ENCODE results near the gene CNNM3. TPM values are rescaled to one million over a fixed set of nuclear protein-coding genes. Genes with fewer than 3 reads are reported as not detected.
A peak's percentile ranks its signal among the peaks of the same experiment; 100 is the strongest.

The CNNM3 gene
- total RNA-seq, 1 donor from 2014 or later = 28.3 TPM

DNA sequence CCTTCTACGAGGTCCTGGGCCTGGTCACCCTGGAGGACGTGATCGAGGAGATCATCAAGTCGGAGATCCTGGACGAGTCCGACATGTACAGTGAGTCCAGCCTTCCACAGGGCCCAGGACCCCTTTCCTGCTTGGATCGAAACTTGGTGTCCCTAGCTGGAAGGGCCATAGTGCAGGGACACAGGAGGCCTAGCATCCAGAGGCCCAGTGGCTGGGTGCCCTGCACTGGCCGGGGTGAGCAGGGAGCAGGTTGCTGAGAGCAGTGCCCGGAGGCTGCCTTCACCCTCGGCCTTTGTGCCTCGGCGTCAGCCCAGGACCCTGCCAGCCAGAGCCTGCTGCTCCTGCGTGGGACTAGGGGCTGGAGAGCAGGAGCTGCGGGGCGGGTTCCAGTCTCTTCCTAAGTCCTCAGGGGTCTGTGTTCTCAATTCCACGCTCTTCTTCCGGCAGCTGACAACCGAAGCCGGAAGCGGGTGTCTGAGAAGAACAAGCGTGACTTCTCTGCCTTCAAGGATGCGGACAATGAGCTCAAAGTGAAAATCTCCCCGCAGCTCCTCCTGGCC is 18.9 kb upstream of the CNNM3 start:
- Mint-ChIP-seq H3K9me3 (no peaks in the 10 kb centered on the region), H3K4me3 (no peak overlapping the region), H3K27ac (no peak overlapping the region), H3K36me3 (no peaks in the 10 kb centered on the region), H3K27me3 (no peaks in the 10 kb centered on the region), H3K4me1 (ENCODE audit: unreplicated experiment) (peaks cover 5% of the 10 kb centered on the region)
- DNase-seq (ENCODE audit: extremely low spot score, unreplicated experiment) = no peak
- no peak for TF ChIP-seq CTCF (conservative IDR thresholded peaks at IDR 0.05)

DNA sequence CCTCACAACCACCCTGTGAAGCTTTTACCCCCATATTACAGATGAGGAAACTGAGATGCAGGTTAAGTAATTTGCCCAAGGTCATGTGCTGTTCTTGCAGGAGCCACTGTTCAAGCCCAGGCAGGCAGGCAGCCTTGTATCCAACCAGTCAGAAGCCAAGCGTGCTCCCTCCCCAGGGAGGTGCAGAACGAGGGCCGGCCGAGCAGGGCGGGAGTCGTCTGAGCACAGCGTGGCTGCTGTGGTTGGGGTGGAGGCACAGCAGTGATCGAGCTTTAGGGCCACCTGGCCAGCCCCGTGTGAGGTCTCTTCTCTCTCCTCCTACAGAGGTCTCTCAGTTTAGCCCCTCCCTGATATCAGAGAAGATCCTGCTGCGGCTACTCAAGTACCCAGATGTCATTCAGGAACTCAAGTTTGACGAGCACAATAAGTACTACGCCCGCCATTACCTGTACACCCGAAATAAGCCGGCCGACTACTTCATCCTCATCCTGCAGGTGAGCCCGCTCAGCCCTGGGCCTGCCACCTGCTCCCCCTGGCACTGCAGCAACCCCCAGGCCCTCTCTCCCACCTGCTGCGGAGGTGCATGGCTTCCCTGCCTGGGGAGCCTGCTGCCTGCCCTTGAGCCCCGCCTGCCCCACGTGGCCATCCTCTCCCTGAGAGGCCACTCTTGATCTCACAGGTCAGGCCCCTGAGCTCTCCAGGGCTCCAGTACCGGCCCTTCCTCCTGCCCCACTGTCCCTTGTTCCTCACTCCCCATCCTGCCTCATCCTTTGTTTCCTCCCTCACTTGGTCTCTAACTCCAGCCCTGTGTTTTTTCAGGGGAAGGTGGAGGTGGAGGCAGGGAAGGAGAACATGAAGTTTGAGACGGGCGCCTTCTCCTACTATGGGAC is 17.1 kb upstream of the CNNM3 start:
- H3K9me3 Mint-ChIP-seq = no peaks in the 10 kb centered on the region
- no peaks in the 10 kb centered on the region for H3K27me3 Mint-ChIP-seq
- H3K36me3 Mint-ChIP-seq = no peaks in the 10 kb centered on the region
- TF ChIP-seq CTCF (conservative IDR thresholded peaks at IDR 0.05) = no peak
- H3K4me3 Mint-ChIP-seq = no peak overlapping the region
- H3K4me1 Mint-ChIP-seq (ENCODE audit: unreplicated experiment) = no peaks in the 10 kb centered on the region
- DNase-seq (ENCODE audit: extremely low spot score, unreplicated experiment) = no peak
- H3K27ac Mint-ChIP-seq = no peak overlapping the region

DNA sequence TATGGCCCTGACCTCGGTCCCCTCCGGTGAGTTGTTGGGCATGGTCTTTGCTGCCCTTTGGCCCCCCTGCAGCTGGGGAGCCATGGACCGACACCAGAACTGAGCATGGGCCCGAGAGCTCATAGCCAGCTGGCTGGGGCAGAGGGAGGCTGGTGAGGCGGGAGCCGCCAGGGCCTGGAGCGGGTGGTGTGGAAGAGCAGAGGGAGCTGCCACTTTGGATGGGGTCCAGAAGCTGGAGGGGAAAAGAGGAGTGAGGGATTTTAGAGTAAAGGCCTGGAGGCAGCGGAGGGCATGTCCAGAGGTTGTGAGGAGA is 16.5 kb upstream of the CNNM3 start:
- DNase-seq (ENCODE audit: extremely low spot score, unreplicated experiment) = no peak
- H3K27ac Mint-ChIP-seq = no peak overlapping the region
- no peak for TF ChIP-seq CTCF (conservative IDR thresholded peaks at IDR 0.05)
- H3K9me3 Mint-ChIP-seq = no peaks in the 10 kb centered on the region
- H3K4me3 Mint-ChIP-seq = no peak overlapping the region
- H3K4me1 Mint-ChIP-seq (ENCODE audit: unreplicated experiment) = no peaks in the 10 kb centered on the region
- no peaks in the 10 kb centered on the region for H3K27me3 Mint-ChIP-seq
- H3K36me3 Mint-ChIP-seq = no peaks in the 10 kb centered on the region

- Mint-ChIP-seq H3K4me3 (no peak overlapping the region), H3K27me3 (no peaks in the 10 kb centered on the region), H3K27ac (no peak overlapping the region), H3K4me1 (ENCODE audit: unreplicated experiment) (no peaks in the 10 kb centered on the region), H3K9me3 (no peaks in the 10 kb centered on the region), H3K36me3 (no peaks in the 10 kb centered on the region)
- DNase-seq (ENCODE audit: extremely low spot score, unreplicated experiment) = no peak
- no peak for TF ChIP-seq CTCF (conservative IDR thresholded peaks at IDR 0.05)
These were observed 15.7 kb upstream of the CNNM3 start for GRCh38 chr2:96800061-96801004.

GRCh38 chr2:96801005-96801785 is 14.9 kb upstream of the CNNM3 start:
- Mint-ChIP-seq H3K36me3 (peaks cover under 1% of the 10 kb centered on the region), H3K4me1 (ENCODE audit: unreplicated experiment) (no peaks in the 10 kb centered on the region), H3K9me3 (no peaks in the 10 kb centered on the region), H3K27me3 (no peaks in the 10 kb centered on the region), H3K4me3 (no peak overlapping the region), H3K27ac (no peak overlapping the region)
- peak; percentile 84 for TF ChIP-seq CTCF (conservative IDR thresholded peaks at IDR 0.05)
- DNase-seq (ENCODE audit: extremely low spot score, unreplicated experiment) = peak; percentile 79

Measured in type B pancreatic cell (in vitro differentiated cells).